ENCODE results near the gene PKNOX2.

Gene PKNOX2

DNA sequence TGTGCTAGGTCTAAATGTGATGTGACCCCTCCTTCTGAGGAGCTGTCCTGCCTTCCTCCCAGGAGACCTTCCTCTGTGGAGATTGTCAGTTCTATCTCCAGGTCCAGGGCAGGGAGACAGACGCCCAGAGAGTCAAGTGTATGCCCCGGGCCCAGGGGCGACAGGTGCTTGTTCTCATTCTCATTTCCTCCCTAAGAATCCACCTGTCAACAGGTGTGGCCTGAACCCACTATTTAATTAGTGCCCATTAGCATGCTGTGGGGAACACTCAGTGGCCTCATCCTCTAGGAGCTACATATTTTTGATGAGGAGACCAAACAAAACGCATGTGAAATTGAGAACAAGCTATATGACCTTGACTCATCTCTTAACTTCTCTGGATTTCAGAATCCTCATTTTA, 9.5 kb downstream of the PKNOX2 start:
- DNase-seq: no peak

DNA sequence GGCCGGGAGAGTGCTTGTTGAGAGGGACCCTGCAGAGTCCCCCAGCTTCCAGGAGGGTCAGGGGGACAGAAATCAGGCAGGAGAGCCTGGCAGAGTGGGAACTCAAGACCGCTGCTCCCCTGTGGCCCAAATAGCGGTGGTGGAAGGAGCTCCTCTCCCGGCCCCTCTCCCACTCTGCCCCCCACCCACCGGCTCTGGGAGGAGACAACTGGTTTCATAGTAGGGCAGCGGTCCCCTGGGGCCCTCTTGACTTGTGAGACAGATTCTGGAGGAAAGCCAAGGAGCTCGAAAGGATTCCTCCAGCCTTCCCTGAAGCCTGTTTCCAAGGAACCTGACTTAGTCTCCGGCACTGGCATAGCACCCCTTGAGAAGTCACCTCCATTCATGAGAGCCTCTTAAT, 10.1 kb downstream of the PKNOX2 start:
- no peak for DNase-seq

DNA sequence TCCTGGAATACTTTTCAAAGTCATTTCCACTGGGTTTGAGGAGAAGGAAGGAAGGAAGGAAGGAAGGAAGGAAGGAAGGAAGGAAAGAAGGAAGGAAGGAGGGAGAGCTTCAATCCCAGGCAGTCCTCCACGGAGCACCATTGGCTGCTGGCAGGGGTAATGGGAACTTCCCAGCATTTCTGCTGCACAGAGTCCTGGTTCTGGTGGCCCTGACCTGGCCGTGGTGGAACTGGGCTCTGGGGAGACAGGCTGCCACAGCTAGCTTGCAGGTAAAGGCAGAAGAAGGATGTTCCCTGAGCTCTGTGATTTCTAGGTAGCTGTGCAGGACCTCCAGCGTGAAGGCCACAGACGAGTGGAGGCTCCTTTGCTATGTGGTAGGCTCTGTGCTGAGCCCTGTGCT, 10.6 kb downstream of the PKNOX2 start:
- no peak for DNase-seq

DNA sequence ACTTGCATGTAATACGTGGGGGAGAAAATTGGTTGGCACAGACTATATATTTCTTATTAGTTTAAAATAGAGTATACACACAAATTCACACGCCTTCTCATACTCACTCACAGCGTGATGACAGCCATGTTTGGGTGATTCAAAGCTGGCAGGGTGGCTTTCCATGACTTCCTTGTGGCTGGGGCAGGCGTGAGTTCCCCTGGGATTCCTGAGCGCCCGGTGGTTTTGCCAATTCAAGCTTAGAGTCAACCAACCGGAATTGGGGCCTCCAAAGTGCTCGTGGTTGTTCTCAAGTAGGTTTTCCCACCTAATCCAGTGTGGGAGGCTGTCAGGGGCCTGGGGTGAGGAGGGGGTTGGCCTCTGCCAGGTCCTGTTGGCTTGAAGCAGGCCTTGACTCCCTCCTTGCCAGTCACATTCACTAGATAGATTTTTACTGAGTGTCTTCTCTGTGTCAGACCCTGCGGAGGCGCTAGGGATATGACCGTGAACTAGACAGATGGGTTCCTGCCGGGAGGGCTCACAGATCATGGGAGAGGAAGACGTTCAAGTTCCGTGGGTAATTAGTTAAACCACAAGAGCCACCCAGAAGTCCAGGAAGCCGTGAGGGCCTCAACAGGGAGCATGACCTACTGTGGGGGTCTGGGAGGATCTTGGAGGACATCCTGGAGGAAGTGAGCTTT, 11.5 kb downstream of the PKNOX2 start:
- no peak for DNase-seq

DNA sequence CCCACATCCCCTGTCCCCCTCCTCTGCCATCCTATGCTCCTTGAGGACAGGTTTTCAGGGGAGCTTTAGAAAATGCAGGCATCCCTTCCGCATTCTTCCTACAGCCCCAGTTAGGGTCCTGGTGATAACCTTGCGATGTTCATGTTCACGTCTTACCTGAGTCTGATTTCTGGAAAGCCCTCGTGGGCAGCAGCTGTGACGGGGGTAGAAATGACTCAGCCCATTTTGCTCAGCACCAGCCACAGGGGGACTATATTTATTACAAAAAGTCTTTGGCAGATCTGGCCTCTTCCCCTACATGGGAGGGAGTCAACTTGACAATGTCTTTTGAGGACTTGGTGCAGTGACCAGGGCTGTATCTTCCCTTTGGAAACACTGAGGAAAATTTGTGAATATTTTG, 12.3 kb downstream of the PKNOX2 start:
- DNase-seq: no peak

DNA sequence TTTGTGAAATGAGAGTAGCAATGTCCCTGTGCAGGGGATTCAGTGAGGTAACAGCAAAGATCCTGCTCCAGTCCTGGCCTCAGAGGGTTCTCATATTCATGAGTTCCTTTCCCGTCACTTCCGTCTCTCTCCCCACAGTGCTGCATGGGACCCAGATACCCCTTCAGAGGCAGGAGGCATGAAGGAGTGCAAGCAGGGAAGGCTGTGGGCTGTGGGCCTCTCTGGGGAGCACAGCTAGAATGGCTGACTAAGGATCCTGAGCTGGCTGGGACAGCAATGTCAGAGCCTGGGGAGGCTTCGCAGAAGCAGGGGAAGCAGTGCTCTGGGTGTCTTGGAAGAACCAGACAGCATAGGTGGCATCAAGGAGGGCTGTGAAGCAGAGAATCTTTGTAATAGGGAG, 13.0 kb downstream of the PKNOX2 start:
- DNase-seq: no peak

DNA sequence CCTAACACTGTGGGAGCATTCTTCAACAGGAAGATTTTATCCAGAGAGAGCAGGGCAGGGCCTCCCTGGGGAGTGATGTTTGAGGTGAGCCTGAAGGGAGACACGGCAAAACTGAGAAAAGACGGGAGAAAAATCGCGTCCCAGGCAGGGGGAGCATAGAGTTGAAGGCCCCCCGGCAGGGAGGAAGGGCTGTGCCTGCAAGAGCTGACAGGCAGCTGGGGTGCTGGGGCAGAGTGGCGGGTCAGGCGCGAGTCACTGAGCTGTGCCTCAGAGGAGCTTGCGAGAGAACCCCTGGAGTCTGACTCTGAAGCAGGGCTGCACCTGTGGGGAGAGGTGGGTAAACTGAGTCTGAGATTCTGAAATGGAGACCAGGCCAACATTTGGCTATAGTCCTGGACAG, 14.8 kb downstream of the PKNOX2 start:
- DNase-seq: no peak

DNA sequence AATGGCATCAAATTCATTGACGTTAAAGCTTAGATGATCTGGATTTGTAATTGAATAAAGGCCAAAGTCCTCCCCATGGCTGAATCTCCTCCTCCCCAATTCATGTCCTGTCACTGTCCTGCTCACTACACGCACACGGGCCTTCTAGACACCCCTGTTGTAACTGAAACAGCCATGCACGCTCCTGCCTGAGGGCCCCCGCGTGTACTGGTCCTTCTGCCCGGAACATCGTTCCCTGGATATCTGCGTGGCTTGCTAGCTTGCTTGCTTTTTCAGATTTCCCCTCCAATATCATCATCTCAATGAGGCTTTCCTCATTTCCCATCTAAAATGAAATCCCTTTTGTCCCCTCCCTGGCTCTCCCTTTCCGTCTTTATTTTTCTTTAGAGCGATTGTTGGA, 15.3 kb downstream of the PKNOX2 start:
- no peak for DNase-seq

DNA sequence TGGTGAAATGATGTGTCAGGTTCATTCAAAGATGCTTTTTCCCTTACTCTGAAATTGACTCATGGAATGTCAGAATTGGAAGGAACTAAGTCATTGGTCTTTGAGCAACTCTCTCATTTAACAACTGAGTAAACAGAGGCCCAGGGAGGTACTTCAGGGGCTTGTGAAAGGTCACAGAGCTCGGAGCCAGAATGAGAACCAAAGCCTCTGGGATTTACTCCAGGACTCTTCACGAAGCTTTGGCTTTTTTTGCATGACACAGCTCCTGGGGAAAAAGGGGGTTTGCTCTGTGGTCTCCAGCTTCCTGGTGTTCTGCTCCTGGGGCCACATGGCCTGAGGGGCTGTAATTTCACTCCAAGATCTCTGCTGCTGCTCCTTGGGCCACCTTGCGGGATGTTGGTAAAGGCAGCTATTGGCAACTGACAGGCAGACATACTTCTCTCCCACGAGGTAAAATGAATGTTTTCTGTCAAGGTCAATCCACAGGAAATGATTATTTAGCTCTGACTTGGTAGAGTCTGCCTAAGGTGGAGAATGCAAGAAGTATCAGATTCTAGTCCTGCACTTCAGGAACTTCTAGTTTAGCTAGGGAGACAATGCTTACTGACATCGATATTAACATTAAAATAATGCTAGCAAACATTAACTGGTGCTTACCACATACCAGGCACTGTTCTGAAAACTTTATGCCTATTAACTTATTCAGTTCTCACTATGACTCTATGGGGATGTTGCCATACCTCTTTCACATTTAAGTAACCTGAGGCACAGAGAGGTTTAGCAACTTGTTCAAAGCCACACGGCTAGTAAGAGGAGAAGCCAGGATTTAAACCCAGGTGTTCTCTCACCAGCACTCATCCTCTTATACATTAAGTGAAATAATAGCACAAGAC, 16.1 kb downstream of the PKNOX2 start:
- no peak for DNase-seq

DNA sequence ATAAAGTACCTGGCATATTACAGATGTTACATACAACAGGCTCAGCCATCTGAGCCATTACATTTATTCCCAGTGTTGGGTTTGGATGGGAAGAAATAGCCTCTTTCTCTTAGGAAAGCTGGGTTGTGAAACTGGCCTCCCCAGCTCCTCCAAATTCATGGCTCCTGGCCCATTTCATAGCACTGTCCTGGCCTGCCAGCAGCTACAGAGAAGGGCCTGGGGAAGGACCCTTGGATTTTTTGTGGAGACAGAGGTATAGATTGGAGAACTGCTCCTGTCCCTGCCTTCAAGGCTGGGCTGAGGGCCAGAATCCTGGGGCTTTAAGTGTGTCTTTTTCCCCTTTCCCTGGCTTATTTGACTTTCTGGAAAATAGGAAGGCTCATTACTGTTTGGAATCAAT, 18.0 kb downstream of the PKNOX2 start:
- no peak for DNase-seq

DNA sequence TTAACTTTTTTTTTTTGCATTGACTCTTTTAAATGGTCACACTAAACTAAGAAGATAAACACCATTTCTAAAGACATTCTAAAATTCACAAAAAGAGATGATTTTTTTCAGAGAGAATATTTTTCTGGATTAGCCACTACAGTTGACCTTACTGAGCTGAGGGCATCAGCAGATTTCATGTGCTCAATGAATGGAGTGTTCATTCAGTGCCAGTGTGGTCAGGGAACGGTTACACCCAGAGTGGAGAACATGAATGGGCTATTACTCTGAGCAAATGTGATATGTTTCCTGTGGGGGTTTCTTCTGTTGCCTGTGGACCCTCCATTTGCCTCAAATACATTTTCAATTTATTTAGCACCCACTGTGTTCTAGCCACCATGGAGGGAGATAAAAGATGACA, 19.1 kb downstream of the PKNOX2 start:
- DNase-seq: no peak

DNA sequence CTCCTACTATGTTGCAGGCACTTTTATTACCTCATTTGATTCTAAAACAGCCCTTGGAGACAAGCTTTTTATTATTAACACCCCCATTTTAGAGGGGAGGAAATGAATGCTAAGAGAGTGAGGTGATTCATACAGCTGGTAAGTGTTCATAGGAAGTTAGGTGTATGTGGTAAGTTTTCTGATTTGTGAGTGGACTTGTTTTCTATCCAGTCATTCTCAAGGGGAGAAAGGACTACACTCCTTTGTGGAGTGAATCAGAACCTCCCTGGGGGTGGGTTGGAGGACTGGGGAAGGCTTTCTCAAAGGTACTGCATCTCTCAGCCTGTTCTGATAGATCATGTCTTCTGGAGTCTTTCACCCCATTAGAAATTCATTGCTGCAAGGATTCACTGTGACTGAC, 23.5 kb downstream of the PKNOX2 start:
- DNase-seq: no peak

DNA sequence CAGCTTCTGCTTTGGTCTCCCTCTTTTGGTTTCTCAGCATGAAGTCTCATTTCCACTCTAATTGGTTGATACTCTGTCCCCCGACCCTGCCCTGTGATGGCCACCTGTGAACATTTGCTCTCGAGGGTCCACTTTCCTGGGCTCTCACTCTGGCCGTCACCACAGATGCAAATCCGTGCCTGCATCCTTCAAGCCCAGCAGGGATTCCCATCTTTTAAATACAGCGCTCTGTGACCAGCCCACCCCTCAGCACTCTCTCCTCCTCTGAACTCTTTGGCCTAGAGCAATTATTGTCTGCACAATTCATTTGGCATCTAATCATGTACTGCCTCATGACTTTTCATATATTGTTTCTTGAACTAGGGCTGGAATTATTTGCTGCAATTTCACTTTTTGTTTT, 26.0 kb downstream of the PKNOX2 start:
- no peak for DNase-seq

DNA sequence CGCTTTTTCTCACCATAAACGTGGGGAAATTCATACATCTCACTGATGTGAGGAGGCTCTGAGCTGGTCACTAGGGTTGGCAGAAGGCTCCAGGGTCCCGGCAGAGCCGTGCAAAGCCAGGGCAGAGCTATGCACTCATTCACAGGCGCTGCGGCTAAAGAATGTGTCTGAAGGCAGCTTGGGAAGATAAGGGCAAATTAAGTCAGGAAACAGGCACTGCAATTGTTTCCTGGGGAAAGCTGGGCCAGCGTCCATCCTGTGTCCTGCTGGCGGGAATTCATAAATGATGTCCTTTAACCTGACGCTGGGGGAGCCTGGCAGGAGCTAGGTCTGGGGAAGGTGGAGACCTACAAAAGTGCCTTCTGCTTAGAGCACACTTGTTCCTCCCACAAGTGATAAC, 27.6 kb downstream of the PKNOX2 start:
- no peak for DNase-seq

DNA sequence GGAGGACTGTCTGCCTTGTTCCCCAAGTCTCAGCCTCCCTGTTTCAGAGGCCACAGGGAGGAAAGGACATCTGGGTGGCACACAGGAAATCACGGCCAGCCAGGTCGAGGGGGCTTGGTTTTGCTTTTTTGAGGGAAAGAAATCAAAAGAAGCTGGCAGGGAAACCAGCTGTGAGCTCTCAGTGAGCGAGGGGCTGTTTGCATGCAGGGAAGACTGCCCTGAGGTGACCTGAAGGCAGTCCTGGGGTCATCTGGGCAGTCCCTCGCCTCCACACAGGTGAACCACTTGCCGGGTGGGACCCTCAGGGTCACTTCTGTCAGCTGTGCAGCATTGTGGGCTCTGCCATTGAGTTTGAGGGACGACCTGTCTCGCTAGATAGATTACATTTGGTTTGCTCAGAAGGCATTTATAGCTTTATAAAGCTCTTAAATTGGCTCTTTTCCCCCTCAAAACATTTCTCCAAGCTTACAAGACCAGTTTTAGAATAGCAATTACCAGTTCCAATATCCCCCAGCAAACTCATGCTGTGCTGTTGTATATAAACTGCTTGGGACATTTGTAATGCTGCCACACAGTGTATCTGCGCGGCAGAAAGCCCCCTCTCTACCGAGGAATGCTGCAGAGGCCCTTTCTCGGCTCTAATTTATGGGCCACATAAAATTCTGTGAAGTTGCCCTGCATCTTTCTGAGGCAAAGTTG, 28.3 kb downstream of the PKNOX2 start:
- DNase-seq: no peak

DNA sequence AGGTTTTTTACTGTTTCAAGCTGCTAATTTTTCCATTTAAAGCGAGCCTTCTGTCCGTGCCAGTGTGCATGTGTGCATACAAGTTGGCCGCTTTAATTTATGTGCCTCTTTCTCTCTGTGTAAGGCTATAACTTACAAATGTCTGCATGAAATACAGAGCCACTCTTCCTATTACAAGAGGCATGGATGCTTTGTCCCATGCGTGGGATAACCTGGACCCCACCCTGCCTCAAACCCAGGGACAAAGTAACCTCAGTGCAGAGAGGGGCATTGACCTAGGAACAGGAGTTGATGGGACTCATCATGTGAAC, 28.8 kb downstream of the PKNOX2 start:
- no peak for DNase-seq

DNA sequence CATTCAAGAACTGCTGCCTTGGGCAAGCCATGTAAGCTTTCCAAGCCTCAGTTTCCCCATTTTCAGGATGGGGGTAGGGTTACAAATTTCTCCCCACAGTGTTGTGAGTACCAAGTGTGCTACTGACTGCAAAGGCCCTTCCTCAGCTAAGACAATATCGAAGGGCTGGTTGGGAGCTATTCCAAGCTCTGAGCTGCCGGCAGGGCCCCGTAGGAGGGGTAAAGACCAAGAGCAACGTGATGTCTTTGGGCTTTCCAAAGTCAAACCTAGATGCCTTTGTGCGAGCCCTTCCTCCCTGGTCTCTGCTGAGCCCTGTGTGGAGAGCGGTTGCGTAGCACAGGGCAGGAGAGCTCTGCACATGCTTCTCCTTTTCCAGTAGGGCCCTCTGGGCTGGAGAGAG, 29.3 kb downstream of the PKNOX2 start:
- no peak for DNase-seq

DNA sequence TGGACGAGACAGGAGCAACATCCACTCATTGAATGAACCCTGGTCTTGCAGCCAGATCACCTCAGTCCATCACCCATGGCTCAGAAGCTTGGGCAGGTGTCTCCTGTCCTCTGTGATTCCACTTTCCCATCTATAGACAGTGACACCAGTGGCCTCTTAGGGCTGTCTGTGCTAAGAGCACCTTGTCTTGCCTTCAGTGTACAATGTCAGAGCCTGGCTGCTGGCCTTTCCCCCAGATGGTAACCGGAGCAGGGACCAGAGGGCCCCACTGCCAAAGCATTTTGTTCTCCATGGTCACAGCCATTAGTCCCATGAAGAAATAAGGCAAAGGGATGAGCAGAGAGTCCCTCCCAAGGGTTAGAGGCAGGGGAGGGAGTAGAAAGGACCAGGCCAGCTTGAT, 35.4 kb downstream of the PKNOX2 start:
- DNase-seq: no peak

DNA sequence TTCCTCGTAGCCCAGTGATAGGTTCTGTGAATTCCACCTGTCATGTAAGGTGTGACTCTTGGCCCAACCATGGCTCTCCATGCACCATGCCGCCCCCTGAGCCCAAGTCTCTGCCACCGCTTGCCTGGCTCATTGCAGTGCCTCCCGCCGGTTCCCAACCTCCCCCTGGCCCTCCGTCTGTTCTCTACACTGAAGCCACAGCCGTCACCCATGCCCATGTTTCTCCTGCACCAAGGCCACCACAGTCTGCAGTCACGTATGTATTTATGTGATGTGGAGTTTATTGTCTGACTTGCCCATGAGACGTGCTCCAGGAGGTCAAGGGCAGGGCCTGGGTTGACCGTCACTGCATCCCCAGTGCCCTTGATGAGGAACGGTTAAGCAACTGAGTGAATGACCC, 35.9 kb downstream of the PKNOX2 start:
- no peak for DNase-seq

DNA sequence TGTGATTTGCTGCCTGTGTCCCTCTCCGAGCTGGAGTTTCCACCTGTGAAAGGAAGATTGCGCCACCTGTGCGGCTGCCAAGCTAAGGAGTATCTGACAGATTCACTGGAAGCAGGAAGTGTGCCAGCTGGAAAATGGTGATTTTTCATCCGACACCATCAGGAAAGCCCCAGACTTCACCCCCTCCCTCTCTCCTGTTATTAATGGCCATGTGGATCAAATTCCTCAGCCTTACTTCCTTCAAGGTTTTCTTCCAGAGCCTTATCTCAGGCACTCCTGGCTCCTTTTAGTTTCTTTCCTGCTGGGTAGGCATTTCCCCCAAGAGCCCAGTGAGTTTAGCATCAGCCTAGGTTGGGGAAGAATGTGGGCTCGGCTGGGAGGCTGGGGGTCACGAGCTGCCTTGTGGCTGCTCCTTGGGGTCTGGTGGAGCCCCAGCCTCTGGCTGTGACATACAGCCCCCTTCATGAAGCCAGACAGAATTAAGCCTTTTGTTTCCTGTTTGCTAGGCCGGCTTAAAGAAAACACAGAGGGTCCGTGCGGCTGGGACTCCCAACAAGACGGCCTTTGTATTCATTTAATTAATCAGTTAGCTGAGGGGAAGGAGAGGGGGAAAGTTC, 37.1 kb downstream of the PKNOX2 start:
- DNase-seq: no peak

DNA sequence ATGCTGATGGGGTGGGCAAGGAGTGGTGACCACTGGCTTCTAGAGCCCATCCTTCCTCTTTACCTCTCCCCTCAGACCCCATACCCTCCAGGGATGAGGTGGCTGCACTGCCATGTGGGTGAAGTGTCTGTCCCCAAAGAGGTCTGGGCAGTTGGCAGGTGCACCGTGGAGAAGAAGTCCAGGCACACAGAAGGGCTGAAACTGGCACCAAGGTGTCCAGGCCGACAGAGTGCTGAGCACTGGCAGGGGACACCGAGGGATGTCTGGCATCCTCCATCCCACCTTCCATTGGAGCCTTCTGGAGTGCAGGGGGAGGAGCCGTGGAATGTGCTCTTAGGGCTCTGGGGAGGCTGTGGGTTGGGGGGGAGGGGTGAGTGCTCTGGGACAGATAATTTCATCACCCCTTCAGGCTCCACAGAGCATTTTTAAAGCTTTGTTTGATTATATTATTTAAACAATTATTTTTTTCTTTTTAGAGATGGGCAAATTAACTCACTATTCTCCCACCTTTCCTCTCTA, 37.9 kb downstream of the PKNOX2 start:
- no peak for DNase-seq

DNA sequence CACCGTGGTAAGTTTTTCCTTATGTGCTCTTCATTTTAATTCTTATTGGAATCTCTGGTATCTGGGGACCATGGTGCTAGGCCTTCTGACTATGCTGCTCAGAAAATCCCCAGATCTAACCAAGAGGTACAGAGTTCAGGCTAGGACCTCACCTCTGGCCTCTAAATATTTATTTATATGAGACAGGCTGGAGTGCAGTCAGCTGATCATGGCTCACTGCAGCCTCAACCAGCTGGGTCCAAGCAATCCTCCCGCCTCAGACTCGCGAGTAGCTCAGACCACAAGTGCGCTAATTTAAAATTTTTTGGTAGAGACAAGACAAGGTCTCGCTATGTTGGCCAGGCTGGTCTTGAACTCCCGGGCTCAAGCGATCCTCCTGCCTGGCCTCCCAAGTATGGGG, 38.4 kb downstream of the PKNOX2 start:
- DNase-seq: no peak

DNA sequence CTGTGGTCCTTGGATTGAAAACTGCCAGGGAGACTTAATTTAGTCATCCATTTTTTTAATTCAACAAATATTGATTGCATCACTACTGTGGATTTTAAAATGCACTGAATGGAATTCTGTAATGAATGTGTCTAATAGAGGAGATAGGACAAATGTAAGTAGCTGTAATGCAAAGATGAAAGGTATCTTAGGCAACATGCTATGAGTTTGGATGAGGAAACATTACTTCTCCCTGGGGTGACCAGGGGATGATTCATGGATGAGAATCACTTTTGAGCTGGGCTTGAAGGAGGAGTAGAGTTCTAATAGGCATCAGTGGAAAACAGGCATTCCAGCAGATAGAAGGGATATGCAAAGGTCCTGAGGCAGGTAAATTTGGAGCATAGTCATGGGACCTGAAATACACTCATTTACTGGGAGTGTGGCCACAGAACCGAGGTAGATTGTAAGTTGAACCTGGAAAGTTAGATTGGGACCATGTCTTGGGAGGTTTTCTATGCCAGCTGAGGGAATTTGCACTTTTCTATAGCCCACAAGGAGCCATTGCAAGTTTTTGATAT, 43.4 kb downstream of the PKNOX2 start:
- DNase-seq: no peak
